22Rv1 (cell line): Measurements from ENCODE around the gene CDKAL1.

Experiments
- ZFX ChIP-seq: fragments of 450-650 bp; IDR thresholded peaks from 2 replicates; pipeline ENCODE4 v1.6.1; 2017; ENCODE audit warnings: antibody characterized with exemption, borderline replicate concordance
- TF ChIP-seq, protein P1 (sequence below): fragments of 450-650 bp; IDR thresholded peaks from 2 replicates; pipeline ENCODE4 v1.5.1; 2017; ENCODE audit warnings: mild to moderate bottlenecking

DNA sequence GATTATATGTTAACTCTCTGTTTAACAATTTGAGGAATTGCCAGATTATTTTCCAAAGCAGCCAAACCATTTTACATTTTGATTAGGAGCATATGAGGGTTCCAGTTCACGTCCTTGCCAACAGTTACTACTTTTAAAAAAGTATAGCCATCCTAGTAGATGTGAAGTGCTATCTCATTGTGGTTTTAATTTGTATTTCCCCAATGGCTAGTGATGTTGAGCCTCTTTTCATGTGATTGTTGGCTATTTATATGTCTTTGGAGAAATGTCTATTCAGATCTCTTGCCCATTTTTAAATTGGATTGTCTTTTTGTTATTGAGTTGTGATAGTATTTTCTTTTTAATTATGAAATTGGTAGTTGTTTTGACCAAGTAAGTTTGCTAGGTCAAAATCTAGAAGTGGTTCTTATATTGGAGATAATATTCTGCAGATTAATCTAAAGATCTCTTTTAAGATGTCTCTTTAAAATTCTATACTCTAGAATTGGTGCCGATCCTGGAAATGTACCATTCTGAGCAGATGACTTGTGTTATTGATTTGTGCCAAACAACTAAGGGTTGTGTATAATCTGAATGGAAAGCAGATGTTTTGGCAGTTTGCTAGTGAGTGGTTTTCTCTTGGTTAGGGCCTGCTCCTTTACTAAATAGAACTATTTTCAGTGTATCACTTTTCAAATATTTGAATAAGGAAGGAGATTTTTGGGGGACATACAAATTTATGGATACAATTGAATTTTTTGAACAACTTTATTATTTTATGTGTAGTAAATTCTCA is 99.5 kb downstream of the CDKAL1 start:
- TF ChIP-seq, protein P1, sequence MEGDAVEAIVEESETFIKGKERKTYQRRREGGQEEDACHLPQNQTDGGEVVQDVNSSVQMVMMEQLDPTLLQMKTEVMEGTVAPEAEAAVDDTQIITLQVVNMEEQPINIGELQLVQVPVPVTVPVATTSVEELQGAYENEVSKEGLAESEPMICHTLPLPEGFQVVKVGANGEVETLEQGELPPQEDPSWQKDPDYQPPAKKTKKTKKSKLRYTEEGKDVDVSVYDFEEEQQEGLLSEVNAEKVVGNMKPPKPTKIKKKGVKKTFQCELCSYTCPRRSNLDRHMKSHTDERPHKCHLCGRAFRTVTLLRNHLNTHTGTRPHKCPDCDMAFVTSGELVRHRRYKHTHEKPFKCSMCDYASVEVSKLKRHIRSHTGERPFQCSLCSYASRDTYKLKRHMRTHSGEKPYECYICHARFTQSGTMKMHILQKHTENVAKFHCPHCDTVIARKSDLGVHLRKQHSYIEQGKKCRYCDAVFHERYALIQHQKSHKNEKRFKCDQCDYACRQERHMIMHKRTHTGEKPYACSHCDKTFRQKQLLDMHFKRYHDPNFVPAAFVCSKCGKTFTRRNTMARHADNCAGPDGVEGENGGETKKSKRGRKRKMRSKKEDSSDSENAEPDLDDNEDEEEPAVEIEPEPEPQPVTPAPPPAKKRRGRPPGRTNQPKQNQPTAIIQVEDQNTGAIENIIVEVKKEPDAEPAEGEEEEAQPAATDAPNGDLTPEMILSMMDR: no peak
- no peak for TF ChIP-seq ZFX
